HG03354 (cell line): ENCODE data around the gene TIMP4.

Experiments used
- ATAC-seq: cut with Tn5 transposase; IDR thresholded peaks from one replicate; pipeline ENCODE4 v1.9.1; 2021; ENCODE audit warnings: mild to moderate bottlenecking; ENCODE audit not compliant: unreplicated experiment, poor library complexity, severe bottlenecking

Gene TIMP4

GRCh38 chr3:12154151-12154550, 4.6 kb downstream of the TIMP4 start:
- no peak for ATAC-seq

- ATAC-seq = no peak
These were observed 8.6 kb downstream of the TIMP4 start for GRCh38 chr3:12150112-12150511.

- ATAC-seq = no peak
These were observed 9.7 kb downstream of the TIMP4 start for GRCh38 chr3:12149029-12149428.

GRCh38 chr3:12148183-12148940, 10.3 kb downstream of the TIMP4 start:
- ATAC-seq = no peak

GRCh38 chr3:12147049-12147780, 11.5 kb downstream of the TIMP4 start:
- ATAC-seq = no peak

- ATAC-seq = no peak
These were observed 14.7 kb downstream of the TIMP4 start for GRCh38 chr3:12143949-12144504.

GRCh38 chr3:12142476-12142875, 16.2 kb downstream of the TIMP4 start:
- ATAC-seq = no peak

- no peak for ATAC-seq
These were observed 17.4 kb downstream of the TIMP4 start for GRCh38 chr3:12141350-12141749.

GRCh38 chr3:12139111-12139511, 19.6 kb downstream of the TIMP4 start:
- no peak for ATAC-seq

GRCh38 chr3:12138044-12138443, 20.7 kb downstream of the TIMP4 start:
- peak; percentile 46 for ATAC-seq

- ATAC-seq = no peak
These were observed 22.3 kb downstream of the TIMP4 start for GRCh38 chr3:12136371-12136770.

GRCh38 chr3:12135029-12135657, 23.6 kb downstream of the TIMP4 start:
- ATAC-seq = peak; percentile 90

GRCh38 chr3:12132881-12133280, 25.8 kb downstream of the TIMP4 start:
- no peak for ATAC-seq

GRCh38 chr3:12131351-12132090, 27.2 kb downstream of the TIMP4 start:
- ATAC-seq = no peak

GRCh38 chr3:12127391-12127790, 31.3 kb downstream of the TIMP4 start:
- ATAC-seq = no peak

- ATAC-seq = no peak
These were observed 32.9 kb downstream of the TIMP4 start for GRCh38 chr3:12125772-12126171.

GRCh38 chr3:12121466-12121865, 37.2 kb downstream of the TIMP4 start:
- ATAC-seq = no peak

- ATAC-seq = no peak
These were observed 38.2 kb downstream of the TIMP4 start for GRCh38 chr3:12120374-12121140.

- no peak for ATAC-seq
These were observed 41.2 kb downstream of the TIMP4 start for GRCh38 chr3:12117473-12117872.
